ENCODE results near the gene VPS11.

Gene VPS11

GRCh38 chr11:119109843-119110242 is 42.2 kb downstream of the VPS11 start:
- ChIA-PET CTCF (interaction anchor here (1.4 kb wide), 1 partner anchor 214 kb away, joined by 3 read pairs; no protein-coding TSS in a partner anchor), POLR2A (interaction anchor here (0.8 to 7.0 kb wide), 3 partner anchors 9 to 25 kb away, joined by 3 to 67 read pairs (median 4); partner anchors contain the start of genes HINFP and HMBS)
- no peak for DNase-seq (ENCODE audit: extremely low spot score)
- TF ChIP-seq L3MBTL2 (conservative IDR thresholded peaks at IDR 0.05): no peak
- no peak for TF ChIP-seq BHLHE40 (IDR thresholded peaks at IDR 0.05; ENCODE audit: borderline replicate concordance)
- no peak for TF ChIP-seq FOXM1 (IDR thresholded peaks at IDR 0.05; ENCODE audit: borderline replicate concordance)
- no peak for TF ChIP-seq PKNOX1 (IDR thresholded peaks at IDR 0.05)
- TF ChIP-seq ZNF384 (IDR thresholded peaks at IDR 0.05): no peak
- TF ChIP-seq TARDBP (IDR thresholded peaks at IDR 0.05): no peak
- no peak for TF ChIP-seq LEF1 (IDR thresholded peaks at IDR 0.05; ENCODE audit: borderline replicate concordance)
- TF ChIP-seq CTBP1 (IDR thresholded peaks at IDR 0.05; ENCODE audit: borderline replicate concordance): no peak
- TF ChIP-seq FOXK2 (IDR thresholded peaks at IDR 0.05): no peak
- no peak for TF ChIP-seq ELF4 (IDR thresholded peaks at IDR 0.05)
- TF ChIP-seq SP1 (IDR thresholded peaks at IDR 0.05): no peak
- no peak for TF ChIP-seq HDGF (IDR thresholded peaks at IDR 0.05; ENCODE audit: borderline replicate concordance)
- TF ChIP-seq SUZ12 (IDR thresholded peaks at IDR 0.05): no peak
- no peak for TF ChIP-seq FOXA1 (IDR thresholded peaks at IDR 0.05)
- no peak for TF ChIP-seq ARNT (IDR thresholded peaks at IDR 0.05)
- no peak for TF ChIP-seq NFRKB (IDR thresholded peaks at IDR 0.05)

DNA sequence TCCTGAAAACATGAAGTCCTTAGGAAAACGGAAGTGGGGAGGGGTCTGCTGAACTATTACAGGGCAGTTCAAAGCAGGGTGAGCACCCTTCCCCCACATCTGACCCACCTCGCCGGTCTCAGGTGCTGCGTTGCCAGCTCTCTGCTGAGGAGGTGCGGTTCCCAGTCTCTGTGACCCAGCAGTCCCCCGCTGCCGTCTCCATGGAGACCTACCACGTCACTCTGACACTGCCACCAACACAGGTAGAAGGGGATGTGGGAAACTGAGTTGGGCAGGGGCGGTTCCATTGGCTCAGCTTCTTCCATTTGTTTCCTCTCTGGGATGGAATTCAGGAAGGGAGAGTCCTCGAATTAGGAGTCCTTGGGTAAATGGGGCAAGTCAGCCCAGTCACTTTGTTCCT is 42.8 kb downstream of the VPS11 start:
- ChIA-PET CTCF (interaction anchor here (1.4 kb wide), 1 partner anchor 213 kb away, joined by 3 read pairs; no protein-coding TSS in a partner anchor), POLR2A (interaction anchor here (1.7 to 7.0 kb wide), 2 partner anchors 11 to 25 kb away, joined by 4 to 67 read pairs; partner anchors contain the start of genes HINFP and HMBS)
- TF ChIP-seq TARDBP (IDR thresholded peaks at IDR 0.05) (no peak), SP1 (IDR thresholded peaks at IDR 0.05) (no peak), BHLHE40 (IDR thresholded peaks at IDR 0.05; ENCODE audit: borderline replicate concordance) (no peak), FOXK2 (IDR thresholded peaks at IDR 0.05) (no peak), HDGF (IDR thresholded peaks at IDR 0.05; ENCODE audit: borderline replicate concordance) (no peak), L3MBTL2 (conservative IDR thresholded peaks at IDR 0.05) (no peak), ZNF384 (IDR thresholded peaks at IDR 0.05) (no peak), LEF1 (IDR thresholded peaks at IDR 0.05; ENCODE audit: borderline replicate concordance) (no peak), ARNT (IDR thresholded peaks at IDR 0.05) (no peak), CTBP1 (IDR thresholded peaks at IDR 0.05; ENCODE audit: borderline replicate concordance) (no peak), NFRKB (IDR thresholded peaks at IDR 0.05) (no peak), FOXM1 (IDR thresholded peaks at IDR 0.05; ENCODE audit: borderline replicate concordance) (no peak), ELF4 (IDR thresholded peaks at IDR 0.05) (no peak), PKNOX1 (IDR thresholded peaks at IDR 0.05) (no peak), FOXA1 (IDR thresholded peaks at IDR 0.05) (no peak)
- DNase-seq (ENCODE audit: extremely low spot score): no peak

GRCh38 chr11:119111361-119111925 is 43.8 kb downstream of the VPS11 start:
- ChIA-PET CTCF (no interaction called here), POLR2A (interaction anchor here (1.7 to 7.0 kb wide), 3 partner anchors 9 to 26 kb away, joined by 4 to 67 read pairs (median 8); partner anchors contain the start of genes DPAGT1, HINFP and HMBS)
- no peak for DNase-seq (ENCODE audit: extremely low spot score)
- no peak for TF ChIP-seq ELF4 (IDR thresholded peaks at IDR 0.05)
- no peak for TF ChIP-seq BHLHE40 (IDR thresholded peaks at IDR 0.05; ENCODE audit: borderline replicate concordance)

GRCh38 chr11:119112314-119113020 is 44.8 kb downstream of the VPS11 start:
- POLR2A ChIA-PET: interaction anchor here (1.9 to 7.0 kb wide), 2 partner anchors 9 to 10 kb away, joined by 8 to 67 read pairs; partner anchors contain the start of genes DPAGT1 and HINFP
- no peak for TF ChIP-seq NFRKB (IDR thresholded peaks at IDR 0.05)
- TF ChIP-seq FOXK2 (IDR thresholded peaks at IDR 0.05): no peak
- no peak for TF ChIP-seq ARNT (IDR thresholded peaks at IDR 0.05)
- TF ChIP-seq TARDBP (IDR thresholded peaks at IDR 0.05): no peak
- no peak for TF ChIP-seq SUZ12 (IDR thresholded peaks at IDR 0.05)
- TF ChIP-seq LEF1 (IDR thresholded peaks at IDR 0.05; ENCODE audit: borderline replicate concordance): no peak
- no peak for TF ChIP-seq BHLHE40 (IDR thresholded peaks at IDR 0.05; ENCODE audit: borderline replicate concordance)
- TF ChIP-seq PKNOX1 (IDR thresholded peaks at IDR 0.05): no peak
- no peak for TF ChIP-seq ELF4 (IDR thresholded peaks at IDR 0.05)
- TF ChIP-seq HDGF (IDR thresholded peaks at IDR 0.05; ENCODE audit: borderline replicate concordance): no peak
- no peak for TF ChIP-seq SP1 (IDR thresholded peaks at IDR 0.05)
- TF ChIP-seq FOXM1 (IDR thresholded peaks at IDR 0.05; ENCODE audit: borderline replicate concordance): no peak
- TF ChIP-seq FOXA1 (IDR thresholded peaks at IDR 0.05): no peak
- TF ChIP-seq L3MBTL2 (conservative IDR thresholded peaks at IDR 0.05): no peak
- no peak for TF ChIP-seq CTBP1 (IDR thresholded peaks at IDR 0.05; ENCODE audit: borderline replicate concordance)
- no peak for TF ChIP-seq ZNF384 (IDR thresholded peaks at IDR 0.05)
- CTCF ChIA-PET: no interaction called here
- DNase-seq (ENCODE audit: extremely low spot score): no peak

DNA sequence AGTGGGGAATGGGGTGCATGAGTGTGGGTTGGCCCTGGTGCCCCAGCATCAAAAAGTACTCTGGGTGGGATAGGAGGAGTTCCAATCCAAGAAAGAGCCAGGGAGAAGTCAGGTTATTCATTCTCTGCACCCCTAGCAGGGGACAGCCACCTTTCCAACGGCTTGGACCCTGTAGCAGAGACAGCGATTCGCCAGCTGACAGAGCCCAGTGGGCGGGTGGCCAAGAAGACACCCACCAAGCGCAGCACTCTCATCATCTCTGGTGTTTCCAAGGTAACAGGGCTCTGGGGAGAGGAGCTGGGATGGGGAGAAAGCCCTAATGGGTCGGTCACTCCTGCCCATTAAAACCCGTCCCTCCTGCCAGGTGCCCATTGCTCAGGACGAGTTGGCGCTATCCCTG is 46.1 kb downstream of the VPS11 start:
- ChIA-PET POLR2A (no interaction called here), CTCF (no interaction called here)
- TF ChIP-seq FOXA1 (IDR thresholded peaks at IDR 0.05): no peak
- no peak for TF ChIP-seq CTBP1 (IDR thresholded peaks at IDR 0.05; ENCODE audit: borderline replicate concordance)
- no peak for TF ChIP-seq ELF4 (IDR thresholded peaks at IDR 0.05)
- TF ChIP-seq SUZ12 (IDR thresholded peaks at IDR 0.05): no peak
- no peak for TF ChIP-seq HDGF (IDR thresholded peaks at IDR 0.05; ENCODE audit: borderline replicate concordance)
- TF ChIP-seq FOXK2 (IDR thresholded peaks at IDR 0.05): no peak
- TF ChIP-seq L3MBTL2 (conservative IDR thresholded peaks at IDR 0.05): no peak
- TF ChIP-seq PKNOX1 (IDR thresholded peaks at IDR 0.05): no peak
- TF ChIP-seq LEF1 (IDR thresholded peaks at IDR 0.05; ENCODE audit: borderline replicate concordance): no peak
- no peak for TF ChIP-seq BHLHE40 (IDR thresholded peaks at IDR 0.05; ENCODE audit: borderline replicate concordance)
- no peak for TF ChIP-seq FOXM1 (IDR thresholded peaks at IDR 0.05; ENCODE audit: borderline replicate concordance)
- no peak for TF ChIP-seq TARDBP (IDR thresholded peaks at IDR 0.05)
- TF ChIP-seq SP1 (IDR thresholded peaks at IDR 0.05): no peak
- TF ChIP-seq NFRKB (IDR thresholded peaks at IDR 0.05): no peak
- no peak for TF ChIP-seq ARNT (IDR thresholded peaks at IDR 0.05)
- TF ChIP-seq ZNF384 (IDR thresholded peaks at IDR 0.05): no peak
- no peak for DNase-seq (ENCODE audit: extremely low spot score)

All from HEK293T (cell line).